Measurements from ENCODE around the gene RASL12.

- TF ChIP-seq CTCF (IDR thresholded peaks at IDR 0.05) (no peak), POLR2A (IDR thresholded peaks at IDR 0.05) (no peak)
These were observed 20.8 kb upstream of the RASL12 start for GRCh38 chr15:65088643-65089021.
